ENCODE data around the gene DIP2C.
"Not testable (repeated sequence)": the region's sequence is repeated elsewhere in the genome, so short reads cannot be mapped to it uniquely, and the experiment has no call there.

DIP2C gene

GRCh38 chr10:595473-595872 is 94.0 kb downstream of the DIP2C start:
- DNase-seq (ENCODE audit: low read depth): no peak

- DNase-seq (ENCODE audit: low read depth): no peak
These were observed 94.7 kb downstream of the DIP2C start for GRCh38 chr10:594584-595270.

- no peak for DNase-seq (ENCODE audit: low read depth)
These were observed 95.5 kb downstream of the DIP2C start for GRCh38 chr10:593901-594457.

GRCh38 chr10:593421-593820 is 96.0 kb downstream of the DIP2C start:
- no peak for DNase-seq (ENCODE audit: low read depth)

GRCh38 chr10:593016-593415 is 96.5 kb downstream of the DIP2C start:
- no peak for DNase-seq (ENCODE audit: low read depth)

GRCh38 chr10:591646-592045 is 97.8 kb downstream of the DIP2C start:
- DNase-seq (ENCODE audit: low read depth): no peak

GRCh38 chr10:590721-591120 is 98.7 kb downstream of the DIP2C start:
- DNase-seq (ENCODE audit: low read depth): no peak

- DNase-seq (ENCODE audit: low read depth): no peak
These were observed 99.3 kb downstream of the DIP2C start for GRCh38 chr10:589961-590680.

GRCh38 chr10:588246-589165 is 101.0 kb downstream of the DIP2C start:
- no peak for DNase-seq (ENCODE audit: low read depth)

GRCh38 chr10:586716-587115 is 102.8 kb downstream of the DIP2C start:
- no peak for DNase-seq (ENCODE audit: low read depth)

GRCh38 chr10:586151-586550 is 103.3 kb downstream of the DIP2C start:
- DNase-seq (ENCODE audit: low read depth): no peak

GRCh38 chr10:585502-585901 is 104.0 kb downstream of the DIP2C start:
- no peak for DNase-seq (ENCODE audit: low read depth)

GRCh38 chr10:584497-585290 is 104.8 kb downstream of the DIP2C start:
- DNase-seq (ENCODE audit: low read depth): not testable (repeated sequence)

- DNase-seq (ENCODE audit: low read depth): no peak
These were observed 106.0 kb downstream of the DIP2C start for GRCh38 chr10:583433-583832.

GRCh38 chr10:581776-582330 is 107.6 kb downstream of the DIP2C start:
- DNase-seq (ENCODE audit: low read depth): no peak

GRCh38 chr10:580778-581177 is 108.7 kb downstream of the DIP2C start:
- no peak for DNase-seq (ENCODE audit: low read depth)

- no peak for DNase-seq (ENCODE audit: low read depth)
These were observed 113.4 kb downstream of the DIP2C start for GRCh38 chr10:576130-576465.

- DNase-seq (ENCODE audit: low read depth): no peak
These were observed 113.9 kb downstream of the DIP2C start for GRCh38 chr10:575402-576129.

- DNase-seq (ENCODE audit: low read depth): no peak
These were observed 116.8 kb downstream of the DIP2C start for GRCh38 chr10:572696-573095.

GRCh38 chr10:571688-572451 is 117.6 kb downstream of the DIP2C start:
- DNase-seq (ENCODE audit: low read depth): no peak

Measured in stimulated activated CD8-positive, alpha-beta memory T cell treated with anti-CD3 and anti-CD28 coated beads, Interleukin-12 subunit alpha, Interleukin-12 subunit beta, amount 100 ng/mL, for 1 hour (primary cell).